Activated naive CD4-positive, alpha-beta T cell treated with anti-CD3 and anti-CD28 coated beads, Interleukin-2, amount 10 ng/mL, durations not matched to agents 5 hours and 36 hours (primary cell): ENCODE results near the gene NPTN. TPM values are rescaled to one million over a fixed set of nuclear protein-coding genes. Genes with fewer than 3 reads are reported as not detected.

Experiments used
- total RNA-seq, 2 experiments: library from RNA; stranded (reverse); gene quantifications; one replicate each; pipeline ENCODE4 v1.2.3, GENCODE V29; 2021

Gene NPTN
- 10 to 100 TPM; 31.2 to 35.1 TPM for total RNA-seq

DNA sequence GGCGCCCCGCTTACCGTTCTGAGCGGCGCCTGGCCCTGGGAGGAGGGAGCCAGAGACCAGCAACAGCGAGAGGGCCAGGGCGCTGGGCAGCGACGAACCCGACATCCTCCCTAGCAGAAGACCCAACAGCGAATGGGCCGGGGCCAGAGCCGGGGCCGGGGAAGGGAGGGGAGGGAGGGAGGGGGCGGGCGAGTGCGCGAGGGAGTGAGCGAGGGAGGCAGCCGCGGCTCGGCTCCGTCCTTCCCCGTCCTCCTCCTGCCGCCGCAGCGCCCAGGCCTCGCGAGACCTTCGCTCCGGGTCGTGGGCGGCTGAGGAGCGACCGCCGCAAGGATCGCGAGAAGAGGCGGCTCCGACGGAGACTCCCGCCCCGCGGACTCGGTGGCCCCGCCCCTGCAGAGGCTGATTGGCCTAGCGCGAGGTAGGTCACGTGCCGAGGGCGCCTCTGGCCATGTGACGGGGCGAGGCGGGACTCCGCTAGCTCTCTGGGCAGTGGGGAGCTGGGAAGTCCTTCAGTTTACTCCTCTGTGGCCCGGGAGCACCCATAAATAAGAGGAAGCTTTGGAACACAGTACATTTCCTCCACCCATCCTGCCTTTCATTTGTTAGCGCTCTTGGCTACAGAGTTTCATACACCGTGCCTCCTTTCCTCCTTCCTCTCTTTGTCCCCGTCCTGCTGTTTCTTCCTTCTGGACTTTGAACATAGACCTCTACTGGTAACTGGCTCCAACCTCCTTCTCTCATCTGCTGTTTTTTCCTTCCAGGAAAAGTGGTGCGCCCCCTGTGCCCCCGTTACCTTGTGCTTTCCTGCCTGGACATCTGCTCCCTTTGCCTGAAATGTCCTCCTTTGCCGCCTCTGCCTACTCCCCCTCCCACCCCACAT, at the start of gene NPTN:
Gene NPTN, minus strand, starts transcription at position 279 of the 880 bp plus-strand sequence. Its CDS starts 174 bp downstream, at position 105.

Other genes starting within 250 kb of the NPTN start
- gene REC114, start 190.2 kb downstream of the NPTN start, total RNA-seq: not detected
- under 1 TPM; 0.14 to 0.20 TPM for gene CD276, start 51.0 kb upstream of the NPTN start, total RNA-seq
- gene INSYN1, start 120.0 kb upstream of the NPTN start, total RNA-seq: not detected
- gene TBC1D21, start 240.2 kb upstream of the NPTN start, total RNA-seq: not detected